AG08395 (cell line): ENCODE results near the gene KRT71.
A peak's percentile ranks its signal among the peaks of the same experiment; 100 is the strongest.

Experiments
- DNase-seq: peaks from one replicate; pipeline ENCODE4 v3.0.0; 2012; ENCODE audit warnings: mixed read lengths, low spot score

Gene KRT71

GRCh38 chr12:52496054-52496453, 56.9 kb downstream of the KRT71 start:
- no peak for DNase-seq

- DNase-seq: no peak
Observed at GRCh38 chr12:52495389-52495788, 57.6 kb downstream of the KRT71 start.

- DNase-seq: peak; percentile 62
Observed at GRCh38 chr12:52494518-52494917, 58.4 kb downstream of the KRT71 start.

- DNase-seq: no peak
Observed at GRCh38 chr12:52494100-52494499, 58.8 kb downstream of the KRT71 start.
